Astrocyte of the cerebellum (primary cell): ENCODE data around the gene TAB3.

Source experiments
- DNase-seq: peaks from one replicate; pipeline ENCODE4 v3.0.0-alpha.2; 2011; ENCODE audit warnings: low read depth
- H3K4me3 ChIP-seq: 2 replicates; pipeline ENCODE4 v1.5.1; 2011; ENCODE audit warnings: mild to moderate bottlenecking, low read depth, low read length, moderate library complexity
- CTCF ChIP-seq: IDR thresholded peaks from 2 replicates; pipeline ENCODE4 v1.5.1; 2012; ENCODE audit warnings: low read length, low read depth, moderate library complexity, mild to moderate bottlenecking; ENCODE audit errors: missing control alignments
- in situ Hi-C: cut with HindIII; loops from 2 replicates; pipeline ENCODE4 v1.10.0; 2017; ENCODE audit warnings: low sequenced_read_pairs

Gene TAB3

DNA sequence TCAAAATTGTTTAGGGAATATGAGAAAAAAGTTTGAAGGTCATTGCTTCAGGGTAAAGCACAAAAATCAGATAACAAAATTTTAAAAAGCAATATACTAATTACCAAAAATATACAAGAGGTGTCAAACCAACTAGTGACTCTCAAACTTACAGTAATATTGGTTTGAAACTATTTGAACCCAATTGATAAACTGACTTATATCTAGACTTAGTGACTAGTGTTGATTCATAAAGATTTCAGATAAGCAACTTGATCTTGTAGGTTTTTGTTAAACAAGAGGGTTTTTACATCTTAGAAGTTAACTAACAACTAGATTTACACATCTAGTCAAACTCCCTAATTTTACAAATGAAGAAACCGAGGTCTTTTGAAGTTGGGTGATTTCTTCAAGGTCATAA lies 7.7 kb downstream of the TAB3 start:
- DNase-seq = no peak
- in situ Hi-C loops = no loop called here
- no peak for TF ChIP-seq CTCF
- H3K4me3 ChIP-seq = no peak overlapping the region

DNA sequence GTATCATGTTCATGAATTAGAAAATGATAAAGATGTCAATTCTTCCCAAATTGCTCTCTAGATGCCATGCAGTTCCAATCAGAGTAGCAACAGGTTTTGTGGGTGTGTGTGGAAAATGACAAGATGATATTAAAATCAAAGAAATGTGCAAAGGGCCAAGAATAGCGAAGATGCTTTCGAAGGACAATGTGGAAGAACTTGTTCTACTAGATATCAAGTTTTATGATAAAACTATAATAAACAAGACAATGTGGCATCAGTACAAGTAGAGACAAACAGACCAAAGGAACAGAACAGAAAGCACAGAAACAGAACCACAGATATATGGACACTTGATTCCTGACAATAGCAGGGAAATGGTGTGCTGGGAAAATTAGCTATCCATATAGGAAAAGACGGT lies 9.0 kb downstream of the TAB3 start:
- H3K4me3 ChIP-seq = no peak overlapping the region
- in situ Hi-C loops = no loop called here
- no peak for TF ChIP-seq CTCF
- DNase-seq = no peak

DNA sequence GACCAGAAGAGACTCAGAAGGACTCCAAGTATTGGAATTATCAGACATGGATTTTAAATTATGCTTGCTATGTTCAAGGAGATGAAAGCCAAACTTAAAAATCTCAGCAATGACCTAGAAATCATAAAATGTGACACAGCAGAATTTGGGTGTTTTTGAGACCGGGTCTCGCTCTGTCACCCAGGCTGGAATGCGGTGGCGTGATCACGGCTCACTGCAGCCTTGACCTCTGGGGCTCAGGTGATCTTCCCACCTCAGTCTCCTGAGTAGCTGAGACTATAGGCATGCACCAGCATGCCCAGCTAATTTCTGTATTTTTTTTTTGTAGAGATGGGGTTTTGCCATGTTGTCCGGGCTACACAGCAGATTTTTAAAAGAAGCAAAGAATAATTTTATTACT lies 12.7 kb downstream of the TAB3 start:
- in situ Hi-C loops = no loop called here
- TF ChIP-seq CTCF = no peak
- DNase-seq = no peak
- no peak overlapping the region for H3K4me3 ChIP-seq

DNA sequence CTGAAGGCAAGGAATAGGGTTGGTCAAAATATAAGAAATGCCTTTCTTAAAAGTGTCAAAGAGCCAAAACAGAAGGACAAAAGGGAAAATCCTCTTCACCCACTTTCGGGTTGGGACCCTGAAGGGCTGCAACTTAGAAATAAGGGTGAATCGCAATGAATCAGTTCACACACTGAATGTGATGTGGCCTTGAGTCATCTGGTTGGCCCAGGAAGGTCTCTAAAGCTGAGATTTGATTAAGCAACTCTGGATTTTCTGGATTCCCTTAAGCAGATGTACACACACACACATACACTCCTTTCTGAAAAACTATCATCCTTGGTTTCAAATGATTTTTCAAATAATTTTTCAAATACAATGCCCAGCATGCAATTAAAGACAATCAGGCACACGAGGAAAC lies 13.1 kb downstream of the TAB3 start:
- no peak for TF ChIP-seq CTCF
- no peak overlapping the region for H3K4me3 ChIP-seq
- in situ Hi-C loops = no loop called here
- DNase-seq = no peak

- in situ Hi-C loops = no loop called here
- H3K4me3 ChIP-seq = no peak overlapping the region
- DNase-seq = no peak
- TF ChIP-seq CTCF = no peak
These were observed 14.2 kb downstream of the TAB3 start for GRCh38 chrX:30874851-30875250.

GRCh38 chrX:30870572-30870971 lies 18.5 kb downstream of the TAB3 start:
- TF ChIP-seq CTCF = no peak
- no peak overlapping the region for H3K4me3 ChIP-seq
- DNase-seq = no peak
- in situ Hi-C loops = no loop called here

GRCh38 chrX:30865612-30866011 lies 23.4 kb downstream of the TAB3 start:
- in situ Hi-C loops = no loop called here
- no peak for DNase-seq
- no peak overlapping the region for H3K4me3 ChIP-seq
- no peak for TF ChIP-seq CTCF
